K562 (cell line): ENCODE measurements around the gene HMCN2. TPM values are rescaled to one million over a fixed set of nuclear protein-coding genes. Genes with fewer than 3 reads are reported as not detected.

Source experiments
- ATAC-seq: fragments of 200-7000 bp; cut with Tn5 transposase; 3 replicates; pipeline ENCODE4 v1.9.1; 2020; ENCODE audit warnings: moderate library complexity
- BruUV-seq: library from RNA; stranded (reverse); fragments of 400-500 nt; replicated peaks from 2 replicates; lab custom pipeline; 2021; lab: Mats Ljungman, UMichigan
- CTCF ChIA-PET: fragments of 300-600 bp; formaldehyde crosslinking; extraction: SDS; loops from one replicate; lab custom pipeline; 2021; ENCODE audit warnings: low intra/inter-chr PET ratio; lab: Yijun Ruan, JAX
- POLR2A ChIA-PET: fragments of 300-600, 350-650 bp; sonication (Branson Sonifier 250); formaldehyde crosslinking; extraction: SDS; loops from one replicate; lab custom pipeline; 2021; ENCODE audit warnings: antibody characterized with exemption, inconsistent platforms; lab: Yijun Ruan, JAX
- DNase-seq, 4 experiments: peaks; one replicate each; pipeline versions ENCODE4 v3.0.0 to v3.0.0-alpha.2; 2011 to 2018; ENCODE audit warnings: low spot score in 3 of 4, mixed read lengths in 3 of 4; ENCODE audit errors: extremely low read depth in 1 of 4
- FAIRE-seq: peaks from 2 replicates; lab custom pipeline; 2011; peaks lifted over from hg19 to GRCh38; lab: Jason Lieb, UNC
- H2AFZ ChIP-seq: 2 replicates; pipeline ENCODE4 v1.6.0; 2011; ENCODE audit warnings: low read depth, low read length, control low read depth, inconsistent platforms
- H3K27ac ChIP-seq: fragments of 200-600 bp; 3 replicates; pipeline ENCODE4 v1.8.0; 2011; ENCODE audit warnings: low read depth, mild to moderate bottlenecking, control low read depth, inconsistent platforms, low read length, moderate library complexity, mixed read lengths; ENCODE audit errors: extremely low read depth
- H3K27me3 ChIP-seq, 2 experiments: fragments of 300-600 bp in 1 of 2; 2 replicates in 1 of 2; 3 replicates in 1 of 2; pipeline versions ENCODE4 v1.6.0 to v1.8.0; 2011; ENCODE audit warnings: inconsistent platforms in 2 of 2, low read length in 2 of 2, mild to moderate bottlenecking in 1 of 2, mixed read lengths in 1 of 2, moderate library complexity in 1 of 2; ENCODE audit not compliant: control insufficient read depth in 2 of 2, insufficient read depth in 2 of 2
- H3K36me3 ChIP-seq: fragments of 300-600 bp; 3 replicates; pipeline ENCODE4 v1.8.0; 2011; ENCODE audit warnings: mild to moderate bottlenecking, low read length, inconsistent platforms; ENCODE audit not compliant: control insufficient read depth, insufficient read depth
- H3K4me1 ChIP-seq, 2 experiments: fragments of 200-600 bp in 1 of 2; replicated peaks in 1 of 2; 2 replicates in 1 of 2; 3 replicates in 1 of 2; pipeline versions ENCODE4 v1.5.1 to v1.8.0; 2011; ENCODE audit warnings: inconsistent platforms in 2 of 2, low read length in 2 of 2, mild to moderate bottlenecking in 1 of 2, mixed read lengths in 1 of 2, moderate library complexity in 1 of 2; ENCODE audit not compliant: control insufficient read depth in 2 of 2, insufficient read depth in 2 of 2
- H3K4me2 ChIP-seq: 2 replicates; pipeline ENCODE4 v1.6.1; 2011; ENCODE audit warnings: low read length, control low read depth, inconsistent platforms, mixed read lengths; ENCODE audit not compliant: insufficient read depth
- H3K4me3 ChIP-seq: fragments of 200-600 bp; sonication (generic), shearing (Covaris generic); 2 replicates; pipeline ENCODE4 v1.5.1; 2016; ENCODE audit warnings: control low read depth, inconsistent platforms
- H3K79me2 ChIP-seq: fragments of 200-600 bp; 3 replicates; pipeline ENCODE4 v1.8.0; 2011; ENCODE audit warnings: low read length, inconsistent platforms; ENCODE audit not compliant: control insufficient read depth, insufficient read depth
- H3K9ac ChIP-seq, 2 experiments: 2 replicates each; pipeline versions ENCODE4 v1.6.0 to v1.6.1; 2011; ENCODE audit warnings: low read depth in 2 of 2, low read length in 2 of 2, control low read depth in 1 of 2, inconsistent platforms in 1 of 2, mild to moderate bottlenecking in 1 of 2, mixed read lengths in 1 of 2; ENCODE audit not compliant: insufficient read depth in 1 of 2
- H3K9me1 ChIP-seq: one replicate; pipeline ENCODE4 v1.6.0; 2011; ENCODE audit warnings: inconsistent platforms, mild to moderate bottlenecking, low read length, moderate library complexity; ENCODE audit not compliant: control insufficient read depth, insufficient read depth
- H3K9me3 ChIP-seq: replicated peaks from 2 replicates; pipeline ENCODE4 v1.5.1; 2011; ENCODE audit warnings: low read depth, low read length, inconsistent platforms; ENCODE audit not compliant: control insufficient read depth, insufficient read depth
- H4K20me1 ChIP-seq: replicated peaks from 2 replicates; pipeline ENCODE4 v1.6.1; 2011; ENCODE audit warnings: low read length, inconsistent platforms, mixed read lengths; ENCODE audit not compliant: control insufficient read depth, insufficient read depth
- CEBPZ ChIP-seq: fragments of 150-350 bp; IDR thresholded peaks from 2 replicates; pipeline ENCODE4 v1.6.1; 2014; ENCODE audit warnings: low read depth, mild to moderate bottlenecking, low read length, borderline replicate concordance
- CHD2 ChIP-seq: IDR thresholded peaks from 2 replicates; pipeline ENCODE4 v1.6.1; 2011; ENCODE audit warnings: low read depth, low read length
- E2F8 ChIP-seq: fragments of 450-650 bp; IDR thresholded peaks from 2 replicates; pipeline ENCODE4 v1.7.1; 2018; ENCODE audit warnings: mild to moderate bottlenecking, low read depth; ENCODE audit not compliant: partially characterized antibody
- ELF4 ChIP-seq: fragments of 450-650 bp; formaldehyde crosslinking; IDR thresholded peaks from 2 replicates; pipeline ENCODE4 v1.4.0; 2022; ENCODE audit warnings: missing genetic modification characterization
- FOS ChIP-seq: IDR thresholded peaks from 3 replicates; pipeline ENCODE4 v1.6.1; 2011; ENCODE audit not compliant: insufficient read length; ENCODE audit errors: extremely low read depth
- HCFC1 ChIP-seq: IDR thresholded peaks from 2 replicates; pipeline ENCODE4 v1.6.1; 2012; ENCODE audit warnings: low read depth, low read length, improper control_type of control experiment
- MTF1 ChIP-seq: fragments of 250-450 bp; sonication (Bioruptor Pico); IDR thresholded peaks from 2 replicates; pipeline ENCODE4 v1.9.0; 2021; ENCODE audit warnings: moderate library complexity, mild to moderate bottlenecking, inconsistent platforms, borderline replicate concordance
- NR1H2 ChIP-seq: sonication (generic); formaldehyde crosslinking; IDR thresholded peaks from 2 replicates; pipeline ENCODE4 v1.4.0; 2020; ENCODE audit warnings: mild to moderate bottlenecking, missing genetic modification reagents
- PHF8 ChIP-seq: fragments of 200-600 bp; sonication (generic); IDR thresholded peaks from 2 replicates; pipeline ENCODE4 v1.6.1; 2012; ENCODE audit warnings: mixed run types, mild to moderate bottlenecking, inconsistent platforms, low read length, moderate library complexity, borderline replicate concordance
- ZFP1 ChIP-seq: fragments of 450-650 bp; formaldehyde crosslinking; IDR thresholded peaks from 2 replicates; pipeline ENCODE4 v1.4.0; 2020; ENCODE audit warnings: mild to moderate bottlenecking, mixed read lengths
- WGBS: fragments of 100-300 bp; shearing (Covaris generic); methylation state at CpG from one replicate; pipeline ENCODE4 v1.1.6; 2016; ENCODE audit warnings: low coverage, mixed read lengths; ENCODE audit not compliant: insufficient coverage; ENCODE audit errors: missing lambda C conversion rate; 5-methylcytosine and 5-hydroxymethylcytosine counted together
- in situ Hi-C: fragments of 300-500 bp; cut with MboI; formaldehyde crosslinking; loops from 4 replicates; pipeline ENCODE4 v1.15.0; 2018; ENCODE audit warnings: inconsistent platforms, mixed read lengths
- intact Hi-C: fragments of 100-400 bp; cut with micrococcal nuclease; formaldehyde crosslinking; loops from 2 replicates; pipeline ENCODE4 v1.14.2; 2022
- polyA plus RNA-seq, 8 experiments: library from polyadenylated mRNA; depleted of rRNA in 4 of 8; stranded (reverse) in 5 of 8; unstranded in 3 of 8; fragments of >200 nt; fragmentation: Nextera tagmentation in 2 of 8; fragmentation: Illumina TruSeq in 1 of 8; extraction: Ambion mirVana in 2 of 8; extraction: Trizol in 1 of 8; gene quantifications; 2 replicates each; pipeline versions ENCODE4 v1.2.1 to v1.2.3, GENCODE V29; 2011 to 2014; ENCODE audit warnings: inconsistent platforms in 1 of 8, missing spikeins in 1 of 8
- total RNA-seq, 7 experiments: library from RNA; depleted of rRNA in 6 of 7; stranded (reverse); fragments of >200 nt in 6 of 7; fragmentation: Illumina TruSeq in 2 of 7; extraction: Trizol in 2 of 7; gene quantifications; 2 replicates each; pipeline versions ENCODE4 v1.2.1 to v1.2.3, GENCODE V29; 2011 to 2021; ENCODE audit warnings: low replicate concordance in 1 of 7

Gene HMCN2
- total and polyA plus RNA-seq, 9 of the 15 experiments (the other 6 are each of a cell fraction or from before 2014, with no cell fraction given), result 0.01 TPM; not detected in 8

- in situ Hi-C loops, result no loop called here
- POLR2A ChIA-PET, result interaction anchor here (0.7 kb wide), 1 partner anchor 86 kb away, joined by 3 read pairs; no protein-coding TSS in a partner anchor
- Histone ChIP-seq H3K4me2 (no peak overlapping the region), H2AFZ (no peak overlapping the region)
- TF ChIP-seq CEBPZ, result no peak
- no peak for TF ChIP-seq PHF8
- no peak for TF ChIP-seq E2F8
- no peak for TF ChIP-seq CHD2
- TF ChIP-seq ELF4, result no peak
- TF ChIP-seq NR1H2, result no peak
- no peak for TF ChIP-seq MTF1
- TF ChIP-seq HCFC1, result no peak
- no peak for TF ChIP-seq FOS
- no peak for TF ChIP-seq ZFP1 (CRISPR knock-in tag)
- TF ChIP-seq, all 486 proteins: peak for 0
- DNase-seq, result no peak
- no peaks in the 10 kb centered on the region for H4K20me1 ChIP-seq
- no peak overlapping the region for H3K27ac ChIP-seq
- no peak for FAIRE-seq
- CTCF ChIA-PET, result no interaction called here
- BruUV-seq, result no TSS peak
- no peak overlapping the region for H3K4me3 ChIP-seq
- intact Hi-C loops, result no loop called here
- no peaks in the 10 kb centered on the region for H3K79me2 ChIP-seq
- no peaks in the 10 kb centered on the region; the same call in 1 of the 2 replicates for H3K9me3 ChIP-seq
- no peak for ATAC-seq
- peaks cover 0 to 14% of the 10 kb centered on the region in 2 experiments; a peak in 2 of 5 replicates for H3K27me3 ChIP-seq
- no peak overlapping the region for H3K9ac ChIP-seq
- peaks cover 0 to 9% of the 10 kb centered on the region in 2 experiments; a peak in 3 of 5 replicates for H3K4me1 ChIP-seq
- no peaks in the 10 kb centered on the region for H3K36me3 ChIP-seq
- 2% methylated on average over 7 of the region's 7 CpGs for WGBS
- peaks cover 4% of the 10 kb centered on the region for H3K9me1 ChIP-seq
Observed at GRCh38 chr9:130372057-130372456, 106.5 kb downstream of the HMCN2 start.
